ENCODE measurements around the gene CTAG1B.
"Not testable (repeated sequence)": the region's sequence is repeated elsewhere in the genome, so short reads cannot be mapped to it uniquely, and the experiment has no call there.

DNA sequence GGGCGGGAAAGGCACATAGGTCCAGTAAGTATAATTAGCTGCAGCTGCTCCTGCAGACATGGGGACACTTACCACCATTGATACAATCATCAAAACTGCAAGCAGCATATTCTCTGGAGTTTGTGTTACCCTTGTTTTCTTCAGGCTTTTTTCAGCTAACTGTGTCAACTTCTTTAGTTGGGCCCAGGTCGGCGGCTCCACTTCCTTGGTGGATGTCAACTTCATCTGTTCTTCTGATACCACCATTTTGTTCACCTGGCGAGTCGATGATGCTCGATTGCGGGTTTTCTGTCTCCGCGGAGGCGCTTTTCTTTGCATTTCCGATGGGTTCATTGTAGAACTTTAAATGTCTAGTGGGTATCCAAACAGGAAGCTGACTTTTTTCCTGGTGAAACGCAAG is 7.9 kb downstream of the CTAG1B start:
- TF ChIP-seq, protein P1, sequence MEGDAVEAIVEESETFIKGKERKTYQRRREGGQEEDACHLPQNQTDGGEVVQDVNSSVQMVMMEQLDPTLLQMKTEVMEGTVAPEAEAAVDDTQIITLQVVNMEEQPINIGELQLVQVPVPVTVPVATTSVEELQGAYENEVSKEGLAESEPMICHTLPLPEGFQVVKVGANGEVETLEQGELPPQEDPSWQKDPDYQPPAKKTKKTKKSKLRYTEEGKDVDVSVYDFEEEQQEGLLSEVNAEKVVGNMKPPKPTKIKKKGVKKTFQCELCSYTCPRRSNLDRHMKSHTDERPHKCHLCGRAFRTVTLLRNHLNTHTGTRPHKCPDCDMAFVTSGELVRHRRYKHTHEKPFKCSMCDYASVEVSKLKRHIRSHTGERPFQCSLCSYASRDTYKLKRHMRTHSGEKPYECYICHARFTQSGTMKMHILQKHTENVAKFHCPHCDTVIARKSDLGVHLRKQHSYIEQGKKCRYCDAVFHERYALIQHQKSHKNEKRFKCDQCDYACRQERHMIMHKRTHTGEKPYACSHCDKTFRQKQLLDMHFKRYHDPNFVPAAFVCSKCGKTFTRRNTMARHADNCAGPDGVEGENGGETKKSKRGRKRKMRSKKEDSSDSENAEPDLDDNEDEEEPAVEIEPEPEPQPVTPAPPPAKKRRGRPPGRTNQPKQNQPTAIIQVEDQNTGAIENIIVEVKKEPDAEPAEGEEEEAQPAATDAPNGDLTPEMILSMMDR (conservative IDR thresholded peaks at IDR 0.05; ENCODE audit: low read depth in 2 of 2), result not testable (repeated sequence)
- TF ChIP-seq EZH2 (IDR thresholded peaks at IDR 0.05; ENCODE audit: low read depth, unreplicated experiment); CREB1 (CRISPR knock-in tag; IDR thresholded peaks at IDR 0.05; ENCODE audit: low read depth); ZNF114 (CRISPR knock-in tag; IDR thresholded peaks at IDR 0.05); POLR2AphosphoS5 (IDR thresholded peaks at IDR 0.05; ENCODE audit: low read depth); JUNB (IDR thresholded peaks at IDR 0.05; ENCODE audit: unreplicated experiment); NANOG (IDR thresholded peaks at IDR 0.05; ENCODE audit: borderline replicate concordance): not testable (repeated sequence)
- TF ChIP-seq, protein P2, sequence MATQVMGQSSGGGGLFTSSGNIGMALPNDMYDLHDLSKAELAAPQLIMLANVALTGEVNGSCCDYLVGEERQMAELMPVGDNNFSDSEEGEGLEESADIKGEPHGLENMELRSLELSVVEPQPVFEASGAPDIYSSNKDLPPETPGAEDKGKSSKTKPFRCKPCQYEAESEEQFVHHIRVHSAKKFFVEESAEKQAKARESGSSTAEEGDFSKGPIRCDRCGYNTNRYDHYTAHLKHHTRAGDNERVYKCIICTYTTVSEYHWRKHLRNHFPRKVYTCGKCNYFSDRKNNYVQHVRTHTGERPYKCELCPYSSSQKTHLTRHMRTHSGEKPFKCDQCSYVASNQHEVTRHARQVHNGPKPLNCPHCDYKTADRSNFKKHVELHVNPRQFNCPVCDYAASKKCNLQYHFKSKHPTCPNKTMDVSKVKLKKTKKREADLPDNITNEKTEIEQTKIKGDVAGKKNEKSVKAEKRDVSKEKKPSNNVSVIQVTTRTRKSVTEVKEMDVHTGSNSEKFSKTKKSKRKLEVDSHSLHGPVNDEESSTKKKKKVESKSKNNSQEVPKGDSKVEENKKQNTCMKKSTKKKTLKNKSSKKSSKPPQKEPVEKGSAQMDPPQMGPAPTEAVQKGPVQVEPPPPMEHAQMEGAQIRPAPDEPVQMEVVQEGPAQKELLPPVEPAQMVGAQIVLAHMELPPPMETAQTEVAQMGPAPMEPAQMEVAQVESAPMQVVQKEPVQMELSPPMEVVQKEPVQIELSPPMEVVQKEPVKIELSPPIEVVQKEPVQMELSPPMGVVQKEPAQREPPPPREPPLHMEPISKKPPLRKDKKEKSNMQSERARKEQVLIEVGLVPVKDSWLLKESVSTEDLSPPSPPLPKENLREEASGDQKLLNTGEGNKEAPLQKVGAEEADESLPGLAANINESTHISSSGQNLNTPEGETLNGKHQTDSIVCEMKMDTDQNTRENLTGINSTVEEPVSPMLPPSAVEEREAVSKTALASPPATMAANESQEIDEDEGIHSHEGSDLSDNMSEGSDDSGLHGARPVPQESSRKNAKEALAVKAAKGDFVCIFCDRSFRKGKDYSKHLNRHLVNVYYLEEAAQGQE (IDR thresholded peaks at IDR 0.05; ENCODE audit: unreplicated experiment), result not testable (repeated sequence)
- TF ChIP-seq, protein P3, sequence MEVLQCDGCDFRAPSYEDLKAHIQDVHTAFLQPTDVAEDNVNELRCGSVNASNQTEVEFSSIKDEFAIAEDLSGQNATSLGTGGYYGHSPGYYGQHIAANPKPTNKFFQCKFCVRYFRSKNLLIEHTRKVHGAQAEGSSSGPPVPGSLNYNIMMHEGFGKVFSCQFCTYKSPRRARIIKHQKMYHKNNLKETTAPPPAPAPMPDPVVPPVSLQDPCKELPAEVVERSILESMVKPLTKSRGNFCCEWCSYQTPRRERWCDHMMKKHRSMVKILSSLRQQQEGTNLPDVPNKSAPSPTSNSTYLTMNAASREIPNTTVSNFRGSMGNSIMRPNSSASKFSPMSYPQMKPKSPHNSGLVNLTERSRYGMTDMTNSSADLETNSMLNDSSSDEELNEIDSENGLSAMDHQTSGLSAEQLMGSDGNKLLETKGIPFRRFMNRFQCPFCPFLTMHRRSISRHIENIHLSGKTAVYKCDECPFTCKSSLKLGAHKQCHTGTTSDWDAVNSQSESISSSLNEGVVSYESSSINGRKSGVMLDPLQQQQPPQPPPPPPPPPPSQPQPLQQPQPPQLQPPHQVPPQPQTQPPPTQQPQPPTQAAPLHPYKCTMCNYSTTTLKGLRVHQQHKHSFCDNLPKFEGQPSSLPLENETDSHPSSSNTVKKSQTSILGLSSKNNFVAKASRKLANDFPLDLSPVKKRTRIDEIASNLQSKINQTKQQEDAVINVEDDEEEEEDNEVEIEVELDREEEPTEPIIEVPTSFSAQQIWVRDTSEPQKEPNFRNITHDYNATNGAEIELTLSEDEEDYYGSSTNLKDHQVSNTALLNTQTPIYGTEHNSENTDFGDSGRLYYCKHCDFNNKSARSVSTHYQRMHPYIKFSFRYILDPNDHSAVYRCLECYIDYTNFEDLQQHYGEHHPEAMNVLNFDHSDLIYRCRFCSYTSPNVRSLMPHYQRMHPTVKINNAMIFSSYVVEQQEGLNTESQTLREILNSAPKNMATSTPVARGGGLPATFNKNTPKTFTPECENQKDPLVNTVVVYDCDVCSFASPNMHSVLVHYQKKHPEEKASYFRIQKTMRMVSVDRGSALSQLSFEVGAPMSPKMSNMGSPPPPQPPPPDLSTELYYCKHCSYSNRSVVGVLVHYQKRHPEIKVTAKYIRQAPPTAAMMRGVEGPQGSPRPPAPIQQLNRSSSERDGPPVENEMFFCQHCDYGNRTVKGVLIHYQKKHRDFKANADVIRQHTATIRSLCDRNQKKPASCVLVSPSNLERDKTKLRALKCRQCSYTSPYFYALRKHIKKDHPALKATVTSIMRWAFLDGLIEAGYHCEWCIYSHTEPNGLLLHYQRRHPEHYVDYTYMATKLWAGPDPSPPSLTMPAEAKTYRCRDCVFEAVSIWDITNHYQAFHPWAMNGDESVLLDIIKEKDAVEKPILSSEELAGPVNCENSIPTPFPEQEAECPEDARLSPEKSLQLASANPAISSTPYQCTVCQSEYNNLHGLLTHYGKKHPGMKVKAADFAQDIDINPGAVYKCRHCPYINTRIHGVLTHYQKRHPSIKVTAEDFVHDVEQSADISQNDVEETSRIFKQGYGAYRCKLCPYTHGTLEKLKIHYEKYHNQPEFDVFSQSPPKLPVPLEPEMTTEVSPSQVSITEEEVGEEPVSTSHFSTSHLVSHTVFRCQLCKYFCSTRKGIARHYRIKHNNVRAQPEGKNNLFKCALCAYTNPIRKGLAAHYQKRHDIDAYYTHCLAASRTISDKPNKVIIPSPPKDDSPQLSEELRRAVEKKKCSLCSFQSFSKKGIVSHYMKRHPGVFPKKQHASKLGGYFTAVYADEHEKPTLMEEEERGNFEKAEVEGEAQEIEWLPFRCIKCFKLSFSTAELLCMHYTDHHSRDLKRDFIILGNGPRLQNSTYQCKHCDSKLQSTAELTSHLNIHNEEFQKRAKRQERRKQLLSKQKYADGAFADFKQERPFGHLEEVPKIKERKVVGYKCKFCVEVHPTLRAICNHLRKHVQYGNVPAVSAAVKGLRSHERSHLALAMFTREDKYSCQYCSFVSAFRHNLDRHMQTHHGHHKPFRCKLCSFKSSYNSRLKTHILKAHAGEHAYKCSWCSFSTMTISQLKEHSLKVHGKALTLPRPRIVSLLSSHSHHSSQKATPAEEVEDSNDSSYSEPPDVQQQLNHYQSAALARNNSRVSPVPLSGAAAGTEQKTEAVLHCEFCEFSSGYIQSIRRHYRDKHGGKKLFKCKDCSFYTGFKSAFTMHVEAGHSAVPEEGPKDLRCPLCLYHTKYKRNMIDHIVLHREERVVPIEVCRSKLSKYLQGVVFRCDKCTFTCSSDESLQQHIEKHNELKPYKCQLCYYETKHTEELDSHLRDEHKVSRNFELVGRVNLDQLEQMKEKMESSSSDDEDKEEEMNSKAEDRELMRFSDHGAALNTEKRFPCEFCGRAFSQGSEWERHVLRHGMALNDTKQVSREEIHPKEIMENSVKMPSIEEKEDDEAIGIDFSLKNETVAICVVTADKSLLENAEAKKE (CRISPR knock-in tag; IDR thresholded peaks at IDR 0.05), result not testable (repeated sequence)

All from GM23338 (cell line).